Transverse colon (tissue), 4 donors: ENCODE data around the gene AGO4. TPM values are rescaled to one million over a fixed set of nuclear protein-coding genes. Genes with fewer than 3 reads are reported as not detected.

ENCODE experiments used
- DNase-seq: peaks from one replicate; pipeline ENCODE4 v3.0.0-alpha.2; 2019
- H3K27ac ChIP-seq, 4 donors: fragments of 200-600 bp; sonication (generic); 2 replicates each; pipeline ENCODE4 v1.5.1; 2016 to 2018; ENCODE audit warnings: inconsistent platforms in 4 of 4
- H3K27me3 ChIP-seq: fragments of 200-600 bp; sonication (generic); 2 replicates; pipeline ENCODE4 v1.5.1; 2017; ENCODE audit warnings: inconsistent platforms
- H3K36me3 ChIP-seq, 4 donors: fragments of 200-600 bp; sonication (generic); 2 replicates each; pipeline ENCODE4 v1.5.1; 2017 to 2019; ENCODE audit warnings: inconsistent platforms in 4 of 4
- H3K4me1 ChIP-seq, 4 donors: fragments of 200-600 bp; sonication (generic); 2 replicates each; pipeline ENCODE4 v1.5.1; 2017 to 2020; ENCODE audit warnings: inconsistent platforms in 4 of 4
- H3K4me3 ChIP-seq, 4 donors: fragments of 200-600 bp; sonication (generic); 1 replicate in 1 of 4; 2 replicates in 3 of 4; pipeline versions ENCODE4 v1.5.1 to v1.6.1; 2017 to 2019; ENCODE audit warnings: inconsistent platforms in 4 of 4
- H3K9me3 ChIP-seq, 2 donors: fragments of 200-600 bp; sonication (generic); 2 replicates each; pipeline ENCODE4 v1.5.1; 2017 to 2019; ENCODE audit warnings: inconsistent platforms in 2 of 2
- EP300 ChIP-seq: sonication (generic); formaldehyde crosslinking; IDR thresholded peaks from one replicate; pipeline ENCODE4 v1.6.1; 2017; ENCODE audit warnings: antibody characterized with exemption, low read depth
- POLR2A ChIP-seq: fragments of 450-650 bp; IDR thresholded peaks from one replicate; pipeline ENCODE4 v1.6.1; 2016; ENCODE audit warnings: antibody characterized with exemption, mild to moderate bottlenecking, moderate library complexity
- POLR2AphosphoS5 ChIP-seq, 3 donors: sonication (generic); formaldehyde crosslinking; IDR thresholded peaks; one replicate each; pipeline ENCODE4 v1.6.1; 2016; ENCODE audit warnings: antibody characterized with exemption in 3 of 3
- WGBS, 2 donors: methylation state at CpG; one replicate each; pipeline ENCODE4 v1.1.5; 2018; ENCODE audit warnings: low coverage in 1 of 2; 5-methylcytosine and 5-hydroxymethylcytosine counted together
- in situ Hi-C, 4 donors: fragments of 200-750 bp; cut with MboI; loops; one replicate each; pipeline versions ENCODE4 v1.15.0 to v1.15.1; 2017; ENCODE audit warnings: low sequenced_read_pairs in 3 of 4, low pct_ligation_motif_present in 1 of 4, low pct_unique_long_range_greater_than_20kb in 1 of 4
- intact Hi-C: fragments of 100-400 bp; cut with DNase I; formaldehyde crosslinking; loops from one replicate; pipeline ENCODE4 v1.15.1; 2023; ENCODE audit warnings: low total_unique reads
- total RNA-seq, 4 donors: library from RNA; depleted of rRNA; stranded (reverse); fragments of >200 nt; gene quantifications; one replicate each; pipeline ENCODE4 v1.1.0, GENCODE V29; 2016
- TF ChIP-seq, protein P1 (sequence below), 5 experiments: fragments of 200-600 bp in 3 of 5; fragments of 450-650 bp in 2 of 5; sonication (generic) in 3 of 5; IDR thresholded peaks; 1 replicate in 2 of 5; 2 replicates in 3 of 5; pipeline ENCODE4 v1.5.1; 2016 to 2017; ENCODE audit warnings: antibody characterized with exemption in 5 of 5, inconsistent platforms in 3 of 5, mild to moderate bottlenecking in 2 of 5, moderate library complexity in 1 of 5

The AGO4 gene
- total RNA-seq, 4 donors from 2014 or later = 6.4 to 21.3 (median 16.8) TPM

DNA sequence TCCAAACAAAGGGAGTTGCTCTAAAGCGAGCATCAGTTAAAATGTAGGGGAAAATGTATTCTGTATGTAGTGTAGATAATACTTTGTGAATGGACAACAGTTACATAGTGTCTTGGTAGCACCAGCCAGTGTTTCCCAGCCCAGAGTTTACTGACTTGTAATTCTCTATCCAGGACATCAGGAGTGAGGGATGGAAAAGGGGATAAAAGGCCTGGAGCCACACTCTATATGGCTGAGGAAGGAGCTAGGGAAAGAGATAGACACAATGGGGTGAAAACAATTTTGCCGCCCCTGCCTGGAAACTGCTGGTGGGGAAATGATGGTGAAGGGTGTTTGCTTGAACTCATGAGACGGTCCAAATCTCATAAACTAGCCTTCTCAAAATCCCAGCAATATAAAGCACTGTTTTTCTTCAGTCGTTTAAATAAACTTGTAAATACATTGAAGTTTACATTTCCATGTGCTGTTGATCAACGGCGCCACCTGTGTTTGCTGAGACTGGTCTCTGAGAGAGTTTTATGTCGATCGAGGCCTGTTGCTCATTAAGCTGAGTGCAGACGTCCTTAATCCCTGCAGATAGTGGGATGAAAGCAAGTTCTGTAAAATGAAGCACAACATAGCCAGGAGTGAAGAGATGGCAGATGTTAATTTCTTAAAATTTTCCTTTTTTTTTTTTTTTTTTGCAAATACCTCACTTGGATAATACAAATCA, 47.3 kb downstream of the AGO4 start:
- intact Hi-C loops (no loop called here), in situ Hi-C loops (no loop called here)
- no peaks in the 10 kb centered on the region for H3K9me3 ChIP-seq
- no peak overlapping the region for H3K27ac ChIP-seq
- no peaks in the 10 kb centered on the region for H3K27me3 ChIP-seq
- 54 to 63% methylated on average over 8 to 9 of the region's 9 CpGs for WGBS, 2 donors
- DNase-seq = no peak
- H3K4me3 ChIP-seq = no peak overlapping the region
- H3K36me3 ChIP-seq = peaks cover 0 to 13% (median 1%) of the 10 kb centered on the region in 4 donors
- no peak for TF ChIP-seq POLR2A
- TF ChIP-seq POLR2AphosphoS5 (IDR thresholded peaks at IDR 0.05) = no peak
- TF ChIP-seq EP300 = no peak
- TF ChIP-seq, protein P1, sequence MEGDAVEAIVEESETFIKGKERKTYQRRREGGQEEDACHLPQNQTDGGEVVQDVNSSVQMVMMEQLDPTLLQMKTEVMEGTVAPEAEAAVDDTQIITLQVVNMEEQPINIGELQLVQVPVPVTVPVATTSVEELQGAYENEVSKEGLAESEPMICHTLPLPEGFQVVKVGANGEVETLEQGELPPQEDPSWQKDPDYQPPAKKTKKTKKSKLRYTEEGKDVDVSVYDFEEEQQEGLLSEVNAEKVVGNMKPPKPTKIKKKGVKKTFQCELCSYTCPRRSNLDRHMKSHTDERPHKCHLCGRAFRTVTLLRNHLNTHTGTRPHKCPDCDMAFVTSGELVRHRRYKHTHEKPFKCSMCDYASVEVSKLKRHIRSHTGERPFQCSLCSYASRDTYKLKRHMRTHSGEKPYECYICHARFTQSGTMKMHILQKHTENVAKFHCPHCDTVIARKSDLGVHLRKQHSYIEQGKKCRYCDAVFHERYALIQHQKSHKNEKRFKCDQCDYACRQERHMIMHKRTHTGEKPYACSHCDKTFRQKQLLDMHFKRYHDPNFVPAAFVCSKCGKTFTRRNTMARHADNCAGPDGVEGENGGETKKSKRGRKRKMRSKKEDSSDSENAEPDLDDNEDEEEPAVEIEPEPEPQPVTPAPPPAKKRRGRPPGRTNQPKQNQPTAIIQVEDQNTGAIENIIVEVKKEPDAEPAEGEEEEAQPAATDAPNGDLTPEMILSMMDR (IDR thresholded peaks at IDR 0.05) = no peak
- H3K4me1 ChIP-seq = peaks cover 0 to 20% (median 7%) of the 10 kb centered on the region in 4 donors

DNA sequence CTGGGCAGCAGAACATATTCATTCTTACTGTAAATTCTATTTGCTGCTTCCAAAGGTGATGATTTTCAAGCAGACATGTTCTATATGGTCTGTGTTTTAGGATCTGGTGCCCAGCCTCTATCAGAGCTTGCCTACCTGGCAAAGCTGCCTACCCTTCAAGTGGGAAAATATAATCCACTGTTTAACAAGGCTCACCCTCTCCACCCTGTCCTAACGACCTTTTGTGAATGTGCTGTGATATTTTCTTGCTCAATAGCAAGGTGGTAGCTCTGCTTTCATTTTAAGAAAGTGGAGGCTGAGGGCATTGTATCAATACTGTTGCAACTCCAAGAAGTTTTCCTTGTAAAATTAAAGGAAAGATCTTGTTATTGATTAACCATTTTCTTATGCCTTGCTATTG, 49.1 kb downstream of the AGO4 start:
- Histone ChIP-seq H3K4me1 (peaks cover 0 to 9% (median 1%) of the 10 kb centered on the region in 4 donors), H3K27ac (no peak overlapping the region), H3K4me3 (no peak overlapping the region), H3K27me3 (no peaks in the 10 kb centered on the region), H3K36me3 (peaks cover 0 to 8% (median 0%) of the 10 kb centered on the region in 4 donors), H3K9me3 (no peaks in the 10 kb centered on the region)
- 0 to 65% methylated on average over 1 of the region's 1 CpG for WGBS, 2 donors
- in situ Hi-C loops (no loop called here), intact Hi-C loops (no loop called here)
- TF ChIP-seq, protein P1 (IDR thresholded peaks at IDR 0.05) = no peak
- TF ChIP-seq POLR2A (no peak), POLR2AphosphoS5 (IDR thresholded peaks at IDR 0.05) (no peak), EP300 (no peak)
- DNase-seq = no peak

DNA sequence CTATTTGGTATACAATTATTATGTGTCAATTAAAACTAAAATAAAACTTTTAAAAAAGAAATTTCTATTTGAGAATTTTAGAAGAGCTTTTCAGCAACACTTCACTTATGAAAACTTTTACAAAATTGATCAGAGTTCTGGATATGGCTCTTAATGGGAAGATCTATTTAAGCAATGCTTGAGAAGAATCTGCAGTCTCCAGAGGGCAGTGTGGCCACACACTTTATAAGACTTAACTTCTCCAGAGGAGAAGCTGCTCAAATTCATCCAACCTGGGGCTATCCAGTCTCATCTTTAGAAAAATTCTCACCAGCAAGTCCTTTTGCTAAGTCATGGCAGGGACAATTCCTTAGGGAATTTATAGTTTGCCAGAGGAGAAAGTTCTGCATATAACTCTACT, 50.0 kb downstream of the AGO4 start:
- in situ Hi-C loops = no loop called here
- no peaks in the 10 kb centered on the region for H3K27me3 ChIP-seq
- intact Hi-C loops = no loop called here
- H3K9me3 ChIP-seq = no peaks in the 10 kb centered on the region
- no peak overlapping the region for H3K27ac ChIP-seq
- DNase-seq = no peak
- peaks cover 0 to 6% (median 0%) of the 10 kb centered on the region in 4 donors for H3K4me1 ChIP-seq
- H3K4me3 ChIP-seq = no peak overlapping the region
- H3K36me3 ChIP-seq = peaks cover 0 to 8% (median 0%) of the 10 kb centered on the region in 4 donors
- TF ChIP-seq, protein P1 (IDR thresholded peaks at IDR 0.05) = peak in 1 of 5 experiments; percentile 11
- TF ChIP-seq EP300 (no peak), POLR2AphosphoS5 (IDR thresholded peaks at IDR 0.05) (no peak), POLR2A (no peak)

DNA sequence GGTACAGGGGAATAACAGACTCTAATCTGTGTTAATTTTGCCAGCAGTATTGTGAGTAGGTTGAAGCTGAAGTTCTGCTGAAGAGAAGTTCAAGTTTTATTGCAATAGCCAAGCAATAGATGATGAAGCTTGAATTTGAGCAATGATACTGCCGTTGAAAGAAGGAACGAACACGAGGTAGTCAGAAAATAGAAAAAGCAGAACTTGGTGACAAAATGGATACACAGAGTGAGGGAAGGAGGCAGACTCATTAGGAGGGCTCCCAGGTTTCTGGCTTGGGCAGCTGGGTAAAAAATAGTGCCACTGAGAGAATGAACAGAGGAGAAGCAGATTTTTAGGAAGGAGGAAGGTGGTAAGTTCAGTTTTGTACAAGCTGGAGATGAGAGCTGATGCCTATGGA, 52.9 kb downstream of the AGO4 start:
- 39 to 81% methylated on average over 3 of the region's 3 CpGs for WGBS, 2 donors
- intact Hi-C loops (no loop called here), in situ Hi-C loops (no loop called here)
- Histone ChIP-seq H3K36me3 (no peaks in the 10 kb centered on the region), H3K4me3 (no peak overlapping the region), H3K4me1 (peaks cover 0 to 6% (median 0%) of the 10 kb centered on the region in 4 donors), H3K27me3 (no peaks in the 10 kb centered on the region), H3K27ac (no peak overlapping the region), H3K9me3 (no peaks in the 10 kb centered on the region)
- TF ChIP-seq, protein P1 (IDR thresholded peaks at IDR 0.05) = no peak
- no peak for TF ChIP-seq POLR2AphosphoS5 (IDR thresholded peaks at IDR 0.05)
- no peak for TF ChIP-seq EP300
- TF ChIP-seq POLR2A = no peak
- DNase-seq = no peak
